ENCODE data around the gene RPS6KL1.

RPS6KL1 gene

GRCh38 chr14:74871819-74872218, 51.2 kb downstream of the RPS6KL1 start:
- H3K9me2 ChIP-seq (replicated peaks; ENCODE audit: insufficient read depth, low read length), result no peaks in the 10 kb centered on the region
- no peak overlapping the region for H3K4me2 ChIP-seq (ENCODE audit: low read depth, low read length)
- no peaks in the 10 kb centered on the region for H3K79me2 ChIP-seq (ENCODE audit: low read length)
- no peak overlapping the region for H3K4me3 ChIP-seq (ENCODE audit: low read length)
- no peak for DNase-seq
- no peaks in the 10 kb centered on the region for H3F3A ChIP-seq (ENCODE audit: insufficient read depth, low read length)
- no peak overlapping the region for H3K27ac ChIP-seq (ENCODE audit: low read length)
- no peak overlapping the region for H3K9ac ChIP-seq (ENCODE audit: low read length)
- TF ChIP-seq EZH2phosphoT487 (IDR thresholded peaks at IDR 0.05; ENCODE audit: low read length) (no peak), CTCF (IDR thresholded peaks at IDR 0.05; ENCODE audit: low read length) (no peak), EZH2 (optimal IDR thresholded peaks at IDR 0.05; ENCODE audit: low read depth, low read length) (no peak)
- no peaks in the 10 kb centered on the region for H3K4me1 ChIP-seq (ENCODE audit: low read length)
- no peaks in the 10 kb centered on the region for H3K36me3 ChIP-seq (replicated peaks; ENCODE audit: insufficient read depth, low read length)
- no peaks in the 10 kb centered on the region for H4K20me1 ChIP-seq (ENCODE audit: insufficient read depth, low read length)
- H3K27me3 ChIP-seq (replicated peaks; ENCODE audit: insufficient read depth, low read length), result no peaks in the 10 kb centered on the region
- H2AFZ ChIP-seq (ENCODE audit: low read length), result no peak overlapping the region
- no peaks in the 10 kb centered on the region for H3K9me3 ChIP-seq (replicated peaks; ENCODE audit: insufficient read depth, low read length)

- no peak for TF ChIP-seq EZH2phosphoT487 (IDR thresholded peaks at IDR 0.05; ENCODE audit: low read length)
- no peak for TF ChIP-seq EZH2 (optimal IDR thresholded peaks at IDR 0.05; ENCODE audit: low read depth, low read length)
- no peak for TF ChIP-seq CTCF (IDR thresholded peaks at IDR 0.05; ENCODE audit: low read length)
- no peaks in the 10 kb centered on the region for H3F3A ChIP-seq (ENCODE audit: insufficient read depth, low read length)
- H3K9ac ChIP-seq (ENCODE audit: low read length), result no peak overlapping the region
- H3K9me2 ChIP-seq (replicated peaks; ENCODE audit: insufficient read depth, low read length), result no peaks in the 10 kb centered on the region
- H3K27ac ChIP-seq (ENCODE audit: low read length), result no peak overlapping the region
- no peaks in the 10 kb centered on the region for H3K4me1 ChIP-seq (ENCODE audit: low read length)
- no peaks in the 10 kb centered on the region for H3K79me2 ChIP-seq (ENCODE audit: low read length)
- no peaks in the 10 kb centered on the region for H3K36me3 ChIP-seq (replicated peaks; ENCODE audit: insufficient read depth, low read length)
- H4K20me1 ChIP-seq (ENCODE audit: insufficient read depth, low read length), result no peaks in the 10 kb centered on the region
- H3K4me3 ChIP-seq (ENCODE audit: low read length), result no peak overlapping the region
- H3K27me3 ChIP-seq (replicated peaks; ENCODE audit: insufficient read depth, low read length), result no peaks in the 10 kb centered on the region
- H3K9me3 ChIP-seq (replicated peaks; ENCODE audit: insufficient read depth, low read length), result no peaks in the 10 kb centered on the region
- no peak overlapping the region for H3K4me2 ChIP-seq (ENCODE audit: low read depth, low read length)
- no peak overlapping the region for H2AFZ ChIP-seq (ENCODE audit: low read length)
- DNase-seq, result no peak
These were observed 54.3 kb downstream of the RPS6KL1 start for GRCh38 chr14:74868739-74869138.

DNA sequence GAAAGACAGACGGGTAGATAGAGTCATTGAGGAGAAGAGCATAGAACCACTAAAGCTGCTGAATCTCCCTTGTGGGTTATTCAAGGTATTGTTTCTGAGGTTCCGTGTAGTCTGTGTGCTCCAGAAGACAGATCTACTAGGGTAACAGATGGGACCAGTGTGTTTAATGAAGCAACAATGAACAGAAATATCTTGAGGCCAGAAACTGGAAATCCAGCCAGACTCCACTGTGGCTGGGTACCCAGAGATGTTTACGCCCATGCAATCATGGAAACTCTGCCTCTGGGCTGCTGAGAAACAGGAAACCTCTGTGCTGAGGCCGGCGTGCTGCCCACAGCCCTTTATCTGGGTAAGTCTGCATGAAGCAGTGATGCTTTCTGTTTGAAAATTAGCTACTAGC, 55.4 kb downstream of the RPS6KL1 start:
- no peak for DNase-seq
- Histone ChIP-seq H3K9me2 (replicated peaks; ENCODE audit: insufficient read depth, low read length) (no peaks in the 10 kb centered on the region), H3K36me3 (replicated peaks; ENCODE audit: insufficient read depth, low read length) (no peaks in the 10 kb centered on the region), H3K4me3 (ENCODE audit: low read length) (no peak overlapping the region), H3K79me2 (ENCODE audit: low read length) (no peaks in the 10 kb centered on the region), H3K4me2 (ENCODE audit: low read depth, low read length) (no peak overlapping the region), H3K9me3 (replicated peaks; ENCODE audit: insufficient read depth, low read length) (no peaks in the 10 kb centered on the region), H3K27ac (ENCODE audit: low read length) (no peak overlapping the region), H3F3A (ENCODE audit: insufficient read depth, low read length) (no peaks in the 10 kb centered on the region), H3K27me3 (replicated peaks; ENCODE audit: insufficient read depth, low read length) (no peaks in the 10 kb centered on the region), H4K20me1 (ENCODE audit: insufficient read depth, low read length) (no peaks in the 10 kb centered on the region), H3K9ac (ENCODE audit: low read length) (no peak overlapping the region), H2AFZ (ENCODE audit: low read length) (no peak overlapping the region), H3K4me1 (ENCODE audit: low read length) (no peaks in the 10 kb centered on the region)
- TF ChIP-seq CTCF (IDR thresholded peaks at IDR 0.05; ENCODE audit: low read length) (no peak), EZH2phosphoT487 (IDR thresholded peaks at IDR 0.05; ENCODE audit: low read length) (no peak), EZH2 (optimal IDR thresholded peaks at IDR 0.05; ENCODE audit: low read depth, low read length) (no peak)
